Left forelimb (tissue), 1 donor: ENCODE data around the gene RIGI.
"Not testable (repeated sequence)": the region's sequence is repeated elsewhere in the genome, so short reads cannot be mapped to it uniquely, and the experiment has no call there.

Source experiments
- DNase-seq: peaks from one replicate; pipeline ENCODE4 v3.0.0-alpha.2; 2018; ENCODE audit warnings: low spot score

RIGI gene

DNA sequence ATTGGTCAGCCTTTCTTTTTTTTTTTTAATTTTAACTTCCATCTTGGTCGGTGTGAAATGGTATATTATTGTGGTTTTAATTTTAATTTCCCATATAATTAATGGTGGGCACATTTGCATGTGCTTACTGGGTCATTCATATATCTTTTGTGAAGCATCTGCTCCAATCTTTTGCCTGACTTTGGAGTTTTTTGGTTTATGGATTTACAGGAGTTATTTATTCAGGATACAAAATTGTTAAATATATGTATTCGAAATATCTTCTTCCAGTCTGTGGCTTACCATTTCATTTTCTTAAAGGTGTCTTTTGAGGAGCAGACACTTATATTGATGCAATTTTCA, 682 bp upstream of the RIGI start:
- no peak for DNase-seq

DNA sequence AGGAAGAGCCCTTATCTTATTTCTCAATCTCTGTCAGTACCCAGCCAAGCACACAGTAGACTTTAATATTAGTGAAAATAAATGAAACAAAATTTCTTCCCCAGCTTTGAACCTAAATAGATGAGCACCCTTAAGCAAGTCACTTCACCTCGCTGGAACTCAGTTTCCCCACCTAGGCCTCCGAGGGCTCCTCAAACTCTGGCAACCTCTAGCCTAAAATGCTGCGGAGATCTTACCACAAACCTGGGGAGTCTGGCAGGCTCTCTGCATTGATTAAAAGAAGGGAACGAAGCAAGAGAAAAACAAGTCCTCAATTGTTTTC, 326 bp downstream of the RIGI start:
- DNase-seq = no peak

DNA sequence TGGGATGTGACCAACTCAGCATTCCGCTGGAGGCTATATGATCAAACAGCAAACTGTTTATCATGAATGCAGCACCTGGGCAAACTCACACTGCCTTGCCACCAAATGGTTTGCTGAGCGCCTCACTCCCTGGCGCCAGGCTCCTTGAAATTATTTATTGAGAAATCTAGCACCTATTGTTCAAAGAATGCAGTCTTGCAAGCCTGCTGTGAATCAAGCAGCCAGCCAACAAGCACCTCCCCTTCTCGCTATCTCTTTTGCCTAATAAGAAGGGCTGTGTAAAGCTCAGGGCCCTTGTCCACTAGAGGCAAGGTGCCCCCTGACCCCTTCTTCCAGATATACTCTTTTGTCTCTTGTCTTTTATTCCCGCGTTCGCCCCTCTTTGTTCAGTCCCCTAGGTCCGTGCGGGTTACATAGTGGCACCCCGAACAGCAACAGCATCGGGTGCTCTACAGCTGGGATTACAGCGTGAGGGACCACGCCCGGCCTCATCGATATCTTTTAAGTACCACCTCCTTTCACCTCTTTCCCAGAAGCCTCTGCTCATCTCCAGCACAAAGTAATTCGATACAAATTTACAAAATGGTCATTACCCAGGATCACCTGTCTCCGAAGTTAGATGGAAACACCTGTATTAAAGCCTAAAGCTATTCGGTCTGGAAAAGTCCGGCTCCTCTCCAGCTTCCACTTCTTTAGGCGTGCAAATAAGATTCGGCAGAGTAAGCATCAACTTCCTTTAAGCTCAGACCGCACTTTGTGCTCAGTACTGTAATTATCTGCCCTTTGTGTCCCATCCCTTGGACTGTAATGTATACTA, 896 bp downstream of the RIGI start:
- DNase-seq = no peak

DNA sequence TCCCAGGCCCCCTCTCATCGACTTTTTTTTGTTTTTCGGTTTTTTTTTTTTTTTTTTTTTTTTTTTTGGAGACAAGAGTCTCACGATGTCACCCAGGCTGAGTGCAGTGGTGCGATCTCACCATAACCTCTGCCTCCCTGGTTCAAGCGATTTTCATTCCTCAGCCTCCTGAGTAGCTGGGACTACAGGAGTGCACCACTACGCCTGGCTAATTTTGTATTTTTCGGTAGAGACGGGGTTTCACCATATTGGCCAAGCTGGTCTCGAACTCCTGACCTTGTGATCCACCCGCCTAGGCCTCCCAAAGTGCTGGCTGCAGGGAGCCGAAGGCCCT, 1.5 kb downstream of the RIGI start:
- not testable (repeated sequence) for DNase-seq

DNA sequence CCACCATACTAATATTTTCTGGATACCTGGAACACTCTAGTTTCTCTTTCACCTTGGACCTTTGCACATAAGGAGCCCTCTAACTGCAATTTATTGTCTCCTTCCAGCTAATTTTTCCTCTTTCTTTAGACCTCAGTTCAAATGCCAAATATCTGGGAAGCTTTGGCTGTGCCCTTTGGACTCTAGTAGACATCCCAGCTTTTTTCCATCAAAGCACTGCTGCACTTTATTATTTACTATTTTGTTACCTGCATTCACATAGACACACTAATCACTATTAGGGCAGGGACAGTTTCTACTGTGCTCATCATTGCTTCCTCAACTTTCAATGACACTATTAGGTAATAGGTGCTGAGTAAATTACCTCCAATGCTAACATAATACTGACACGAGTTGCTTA, 2.1 kb downstream of the RIGI start:
- no peak for DNase-seq

DNA sequence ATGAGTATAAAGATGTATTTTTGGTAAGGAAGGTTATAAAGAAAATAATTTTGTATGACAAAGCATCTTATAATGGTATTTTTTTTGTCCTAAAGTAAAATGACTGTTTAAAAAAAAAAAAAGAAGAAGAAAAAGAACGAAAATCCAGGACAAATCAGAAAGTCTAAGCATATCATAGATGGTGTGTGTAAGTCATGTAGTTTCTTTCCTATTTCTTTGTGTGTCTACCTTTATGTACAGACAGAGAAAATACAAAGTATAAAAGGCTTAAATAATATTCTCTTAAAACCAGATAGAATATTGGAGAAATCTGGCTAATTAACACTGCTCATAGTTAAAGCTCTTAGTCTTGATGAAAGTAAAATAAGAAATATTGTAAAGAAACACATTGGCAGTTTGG, 7.7 kb downstream of the RIGI start:
- no peak for DNase-seq

DNA sequence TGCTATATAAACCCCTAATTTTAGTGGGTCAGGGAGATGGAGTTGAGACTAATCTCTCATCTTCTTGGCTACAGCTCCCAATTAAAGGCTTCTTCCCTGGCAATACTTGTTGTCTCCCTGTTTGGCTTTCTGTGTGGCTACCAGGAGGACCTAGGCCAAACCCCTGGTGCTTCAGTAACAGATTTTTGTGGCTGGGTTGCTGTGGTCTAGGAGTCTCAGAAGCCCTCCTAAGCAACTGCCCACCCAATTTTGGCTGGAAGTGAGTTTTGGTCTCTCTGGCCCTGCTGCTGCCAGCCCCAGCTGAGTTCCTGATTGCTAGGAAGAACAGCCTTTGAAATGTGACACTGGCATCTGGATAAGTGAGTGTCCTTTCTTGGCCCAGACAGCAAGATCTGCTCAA, 9.8 kb downstream of the RIGI start:
- no peak for DNase-seq

DNA sequence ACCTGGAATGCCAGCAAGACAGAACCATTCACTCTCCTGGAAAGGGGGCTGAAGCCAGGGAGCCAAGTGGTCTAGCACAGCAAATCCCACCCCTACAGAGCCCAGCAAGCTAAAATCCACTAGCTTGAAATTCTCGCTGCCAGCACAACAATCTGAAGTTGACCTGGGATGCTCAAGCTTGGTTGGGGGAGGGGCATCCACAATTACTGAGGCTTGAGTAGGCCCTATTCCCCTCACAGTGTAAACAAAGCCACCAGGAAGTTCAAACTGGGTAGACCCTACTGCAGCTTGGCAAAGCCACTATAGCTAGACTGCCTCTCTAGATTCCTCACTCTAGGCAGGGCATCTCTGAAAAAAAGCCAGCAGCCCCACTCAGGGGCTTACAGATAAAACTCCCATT, 17.3 kb downstream of the RIGI start:
- DNase-seq = no peak

DNA sequence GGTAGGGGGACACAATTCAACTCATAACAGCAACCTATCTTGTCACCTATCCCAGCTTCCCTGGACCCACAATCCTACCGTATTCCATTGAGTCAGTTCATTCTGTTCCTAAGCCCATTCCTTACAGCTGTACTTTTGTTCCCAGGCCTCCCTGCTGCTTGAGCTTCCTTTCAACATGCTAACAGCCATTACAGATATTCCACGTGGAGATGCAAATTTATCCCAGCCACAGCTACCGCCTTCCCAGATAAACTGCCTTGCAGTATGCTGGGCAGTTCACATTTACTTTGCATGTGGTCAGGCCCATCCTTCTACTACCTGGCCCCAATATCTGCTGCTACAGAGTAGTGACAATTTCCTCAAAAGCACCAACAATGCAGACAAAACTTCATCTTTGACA, 23.0 kb downstream of the RIGI start:
- DNase-seq = no peak

DNA sequence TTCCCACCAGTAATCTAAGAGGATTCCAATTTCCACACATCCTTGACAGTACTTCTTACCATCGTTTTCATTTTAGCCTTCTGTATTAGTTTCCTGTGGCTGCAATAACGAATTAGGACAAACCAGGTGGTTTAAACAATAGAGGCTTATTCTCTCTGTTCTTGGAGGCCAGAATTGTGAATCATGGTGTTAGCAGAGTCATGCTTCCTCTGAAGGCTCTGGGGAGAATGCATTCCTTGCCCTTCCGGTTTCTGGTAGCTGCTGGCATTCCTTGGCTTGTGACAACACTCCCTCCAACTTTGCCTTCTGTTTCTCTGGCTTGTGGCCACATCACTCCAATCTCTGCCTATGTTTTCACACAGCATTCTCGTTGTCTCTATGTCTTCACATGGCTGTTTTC, 23.5 kb downstream of the RIGI start:
- no peak for DNase-seq

DNA sequence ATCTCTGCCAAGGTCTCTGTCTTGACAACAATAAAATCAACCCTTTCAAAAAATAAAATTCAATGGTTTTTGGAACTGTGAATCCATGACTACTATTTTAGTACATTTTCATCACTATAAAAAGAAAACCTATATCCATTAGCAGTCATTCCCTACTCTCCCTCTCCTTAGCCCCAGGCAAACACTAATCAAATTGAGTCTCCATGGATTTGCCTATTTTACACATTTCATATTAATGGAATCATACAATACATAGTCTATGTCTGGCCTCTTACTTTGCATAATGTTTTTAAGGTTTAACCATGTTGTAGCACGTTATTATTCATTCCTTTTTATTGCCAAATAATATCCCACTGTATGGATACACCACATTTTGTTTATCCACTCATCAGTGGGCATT, 24.1 kb downstream of the RIGI start:
- no peak for DNase-seq

DNA sequence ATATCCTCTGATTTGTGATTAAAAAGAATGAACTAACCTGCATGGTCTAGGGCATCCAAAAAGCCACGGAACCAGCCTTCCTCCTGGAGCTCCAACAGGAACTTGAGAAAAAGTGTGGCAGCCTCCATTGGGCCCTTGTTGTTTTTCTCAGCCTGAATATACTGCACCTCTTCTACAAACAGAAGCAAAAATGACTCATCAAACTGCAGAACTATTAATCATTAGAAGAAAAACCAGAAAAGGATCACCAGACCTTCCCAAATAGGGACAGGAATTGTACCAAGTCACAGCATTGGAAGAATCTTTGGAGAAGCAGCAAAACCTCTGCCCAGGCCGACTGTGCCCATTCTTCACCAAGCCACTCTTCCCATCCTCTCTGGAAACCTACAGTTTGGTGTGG, 25.2 kb downstream of the RIGI start:
- DNase-seq = no peak

DNA sequence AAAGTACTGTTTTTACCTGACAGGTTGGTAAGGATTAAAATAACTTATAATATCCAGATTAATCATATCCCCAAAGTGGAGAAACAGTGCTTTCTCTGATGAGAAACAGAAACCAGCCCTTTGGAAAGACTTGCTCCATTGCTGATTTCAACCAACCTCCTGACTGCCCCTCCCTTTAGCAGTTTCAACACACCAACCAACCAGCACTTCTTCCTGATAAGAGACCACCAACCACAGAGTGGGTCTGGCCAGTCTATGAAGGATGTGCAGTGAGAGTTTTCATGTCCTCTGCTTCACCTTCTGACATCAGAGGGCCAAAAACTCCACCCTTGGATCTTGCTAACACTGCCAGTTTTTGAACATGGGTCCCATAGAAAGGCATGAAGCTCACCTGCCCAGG, 28.1 kb downstream of the RIGI start:
- DNase-seq = no peak

DNA sequence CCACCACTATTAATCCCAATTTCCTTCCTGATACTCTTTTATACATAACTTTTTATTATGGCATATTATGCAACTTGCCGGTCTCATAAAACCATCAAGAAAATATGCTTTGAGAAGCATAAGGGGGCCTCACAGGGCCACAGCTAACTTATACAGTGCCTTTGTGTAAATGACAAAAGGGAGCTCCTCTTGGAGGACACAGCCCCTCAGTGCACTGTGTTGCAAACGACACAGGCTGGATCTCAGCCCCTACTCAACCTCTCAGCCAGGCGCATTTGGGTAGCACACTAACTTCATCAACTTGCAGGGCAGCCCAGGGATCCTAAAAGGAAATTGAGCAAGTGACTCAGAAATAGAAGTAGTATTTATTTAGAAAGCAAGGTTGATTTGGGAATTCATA, 35.4 kb downstream of the RIGI start:
- DNase-seq = no peak

DNA sequence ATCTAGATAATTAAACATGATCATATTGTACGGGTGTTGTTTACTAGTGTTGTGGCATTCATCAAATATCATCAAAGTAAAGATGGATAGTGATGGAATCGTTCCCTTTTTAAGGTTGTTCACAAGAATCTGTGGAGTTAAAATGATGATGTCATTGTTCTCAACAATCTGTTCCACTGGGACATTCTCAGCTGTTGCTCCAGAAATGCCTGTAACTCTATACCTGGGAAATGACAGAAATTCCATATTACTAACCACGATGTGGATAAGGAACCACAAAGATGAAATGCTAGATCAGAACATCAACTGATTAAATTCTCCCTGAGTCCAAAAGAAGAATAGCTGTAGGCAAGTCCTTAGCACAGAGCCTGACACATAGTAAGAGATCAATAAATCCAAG, 38.0 kb downstream of the RIGI start:
- DNase-seq = no peak

DNA sequence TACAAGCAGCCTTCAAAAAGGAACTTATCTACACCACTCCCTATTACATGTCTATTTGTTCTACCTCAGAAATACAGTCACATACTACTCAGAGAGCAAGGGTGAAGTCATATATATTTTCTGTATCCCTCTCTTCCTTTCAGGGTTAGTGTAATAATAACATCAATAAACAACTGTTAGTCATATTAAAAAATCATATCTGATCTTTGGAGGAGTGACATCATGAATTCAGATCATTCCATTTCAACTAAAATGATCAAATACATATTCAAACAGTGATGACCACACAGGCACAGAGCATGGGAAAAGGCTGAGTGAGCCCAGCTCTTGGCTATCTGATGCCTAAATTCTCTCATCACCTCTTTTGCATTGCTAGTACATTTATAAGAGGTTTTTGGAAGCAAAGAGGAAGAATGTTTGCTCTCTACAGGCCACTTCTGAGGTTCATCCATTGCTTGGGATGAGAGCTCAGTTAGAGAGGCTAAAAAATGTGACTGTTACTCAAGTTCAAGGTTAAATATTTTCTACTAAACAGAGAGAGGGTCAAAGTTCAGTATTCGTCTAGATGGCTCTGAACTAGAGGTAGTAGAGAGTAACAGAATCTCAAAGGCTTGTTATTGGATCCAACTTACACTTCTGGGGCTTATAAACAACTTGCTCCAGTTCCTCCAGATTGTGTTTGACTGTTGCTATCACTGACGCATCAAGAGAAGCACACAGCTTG, 39.0 kb downstream of the RIGI start:
- no peak for DNase-seq

DNA sequence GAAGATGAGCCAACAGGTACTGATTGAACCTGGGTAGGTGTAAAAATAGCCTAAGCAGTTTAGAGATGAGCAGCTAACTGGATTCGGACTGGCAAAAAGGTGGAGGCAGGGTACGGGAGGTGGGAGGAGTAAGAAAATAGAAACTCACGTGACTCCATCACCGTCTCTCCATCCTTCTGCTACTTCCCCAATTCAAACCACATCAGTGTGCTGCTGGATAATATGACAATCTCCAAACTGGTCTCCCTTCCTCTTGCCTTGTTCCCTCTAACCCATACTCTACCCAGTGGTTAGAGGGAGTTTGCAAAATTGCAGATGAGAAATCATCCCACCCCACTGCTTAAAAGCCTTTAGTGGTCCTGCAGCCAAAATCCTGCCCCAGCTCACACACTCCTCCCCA, 42.7 kb downstream of the RIGI start:
- DNase-seq = no peak
